Large intestine (tissue), 3 donors: ENCODE measurements around the gene CBFA2T3. TPM values are rescaled to one million over a fixed set of nuclear protein-coding genes. Genes with fewer than 3 reads are reported as not detected.

Experiments used
- DNase-seq, 2 donors: peaks; one replicate each; pipeline versions ENCODE4 v3.0.0 to v3.0.0-alpha.2; 2013
- H3K27ac ChIP-seq: one replicate; pipeline ENCODE4 v1.5.1; 2013; ENCODE audit warnings: low read length
- H3K27me3 ChIP-seq: 2 replicates; pipeline ENCODE4 v1.6.1; 2013; ENCODE audit warnings: low read length; ENCODE audit not compliant: control insufficient read depth, insufficient read depth
- H3K36me3 ChIP-seq: 2 replicates; pipeline ENCODE4 v1.6.1; 2013; ENCODE audit warnings: low read length; ENCODE audit not compliant: control insufficient read depth, insufficient read depth
- H3K4me1 ChIP-seq: one replicate; pipeline ENCODE4 v1.6.1; 2013; ENCODE audit warnings: low read length; ENCODE audit not compliant: control insufficient read depth, insufficient read depth
- H3K4me3 ChIP-seq: one replicate; pipeline ENCODE4 v1.5.1; 2013; ENCODE audit warnings: low read length
- H3K9me3 ChIP-seq: one replicate; pipeline ENCODE4 v1.6.1; 2013; ENCODE audit warnings: mild to moderate bottlenecking, low read depth, low read length, moderate library complexity; ENCODE audit not compliant: control insufficient read depth
- WGBS: methylation state at CpG from one replicate; pipeline ENCODE4 v1.1.5; 2013; ENCODE audit warnings: low lambda C conversion rate; ENCODE audit not compliant: insufficient coverage; 5-methylcytosine and 5-hydroxymethylcytosine counted together
- polyA plus RNA-seq: library from polyadenylated mRNA; unstranded; fragments of 120-200 nt; gene quantifications from one replicate; pipeline ENCODE4 v1.2.1, GENCODE V29; 2013

CBFA2T3 gene
- polyA plus RNA-seq, 1 donor = 7.4 TPM

- Histone ChIP-seq H3K4me1 (peaks cover 17% of the 10 kb centered on the region), H3K4me3 (no peak overlapping the region), H3K36me3 (no peaks in the 10 kb centered on the region), H3K27me3 (peaks cover 14% of the 10 kb centered on the region), H3K27ac (no peak overlapping the region), H3K9me3 (peaks cover 23% of the 10 kb centered on the region)
- WGBS = no CpG with 5 or more reads among the region's 39 CpGs
- no peak for DNase-seq
Observed at GRCh38 chr16:88884569-88885271, 92.3 kb downstream of the CBFA2T3 start.

DNA sequence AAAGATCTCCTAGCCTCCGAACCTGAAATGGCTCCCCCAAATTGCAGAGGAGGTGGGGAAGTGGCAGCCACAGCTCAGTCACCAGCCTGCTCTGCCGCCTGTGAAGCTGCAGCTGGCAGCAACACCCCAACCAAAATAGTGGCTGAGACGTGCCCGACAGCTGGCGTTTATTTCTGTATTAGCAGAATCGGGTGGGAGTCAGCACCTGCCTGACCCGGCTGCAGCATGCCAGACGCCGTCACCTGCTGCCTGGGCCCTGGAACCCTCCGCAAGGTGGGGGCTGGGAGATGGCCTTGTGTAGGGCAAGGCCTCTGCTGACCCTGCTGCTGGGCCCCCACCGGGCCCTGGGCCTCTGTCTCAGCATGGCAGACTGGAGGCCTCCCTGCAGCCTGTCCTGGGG is 93.1 kb downstream of the CBFA2T3 start:
- DNase-seq = no peak
- no peak overlapping the region for H3K4me3 ChIP-seq
- H3K36me3 ChIP-seq = no peaks in the 10 kb centered on the region
- no peak overlapping the region for H3K27ac ChIP-seq
- peaks cover 19% of the 10 kb centered on the region for H3K9me3 ChIP-seq
- WGBS = no CpG with 5 or more reads among the region's 11 CpGs
- peaks cover 17% of the 10 kb centered on the region for H3K4me1 ChIP-seq
- peaks cover 14% of the 10 kb centered on the region for H3K27me3 ChIP-seq

DNA sequence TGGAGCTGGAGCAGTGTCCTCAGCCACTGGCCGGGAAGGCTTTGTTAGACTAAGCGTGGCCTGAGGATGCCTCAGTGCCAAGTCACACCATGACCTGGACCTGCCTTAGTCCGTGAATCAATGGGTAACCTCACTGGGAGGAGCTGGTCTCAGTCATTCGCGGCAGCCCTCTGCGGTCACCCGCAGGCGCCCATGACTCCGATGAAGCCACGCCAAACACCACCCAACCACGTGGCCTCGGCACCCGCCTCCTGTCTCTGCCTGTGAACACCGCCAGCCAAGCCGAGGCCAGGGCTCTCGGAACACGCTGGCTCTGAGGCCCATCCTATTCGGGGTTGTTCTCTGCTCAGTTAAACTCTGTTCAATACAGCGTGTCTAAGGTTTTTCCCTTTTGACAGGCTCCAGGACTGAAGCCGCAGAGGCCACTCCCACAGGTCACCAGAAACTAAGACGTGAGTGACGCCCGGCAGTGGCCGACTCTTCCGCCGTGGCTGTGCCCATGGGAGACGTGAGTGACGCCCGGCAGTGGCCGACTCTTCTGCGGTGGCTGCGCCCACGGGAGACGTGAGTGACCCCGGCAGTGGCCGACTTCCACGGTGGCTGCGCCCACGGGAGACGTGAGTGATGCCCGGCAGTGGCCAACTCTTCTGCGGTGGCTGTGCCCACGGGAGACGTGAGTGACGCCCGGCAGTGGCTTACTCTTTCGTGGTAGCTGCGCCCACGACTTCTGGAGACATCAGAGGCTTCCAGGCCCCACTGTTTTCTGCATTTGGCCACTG is 93.7 kb downstream of the CBFA2T3 start:
- DNase-seq = no peak
- WGBS = no CpG with 5 or more reads among the region's 49 CpGs
- H3K4me1 ChIP-seq = peaks cover 17% of the 10 kb centered on the region

DNA sequence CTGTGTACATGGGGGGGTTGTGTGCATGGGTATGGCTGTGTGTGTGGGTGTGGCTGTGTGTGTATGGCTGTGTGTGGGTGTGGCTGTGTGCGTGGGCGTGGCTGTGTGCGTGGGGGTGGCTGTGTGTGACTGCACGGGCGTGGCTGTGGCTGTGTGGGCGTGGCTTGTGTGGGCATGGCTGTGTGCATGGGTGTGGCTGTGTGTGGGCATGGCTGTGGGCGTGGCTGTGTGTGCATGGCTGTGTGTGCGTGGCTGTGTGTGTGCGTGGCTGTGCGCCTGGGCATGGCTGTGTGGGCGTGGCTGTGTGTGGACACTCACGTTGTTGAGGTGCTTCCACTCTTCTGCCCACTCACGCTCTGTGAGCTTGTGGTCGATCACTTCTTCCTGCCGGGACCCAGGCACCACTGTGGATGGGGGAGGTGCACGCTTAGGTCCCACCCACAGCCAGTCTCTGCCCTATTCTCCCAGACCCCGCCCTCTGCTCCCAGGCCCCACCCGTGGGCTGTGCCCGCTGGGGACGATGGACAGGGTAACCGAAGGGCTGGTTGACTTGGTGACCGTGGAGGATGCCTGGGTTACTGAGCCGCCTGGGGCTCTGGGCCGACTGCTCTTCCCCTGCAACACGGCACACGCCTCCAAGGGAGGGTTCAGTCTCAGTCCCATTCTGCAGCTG is 94.5 kb downstream of the CBFA2T3 start:
- peaks cover 14% of the 10 kb centered on the region for H3K27me3 ChIP-seq
- peak; percentile 22 for DNase-seq
- no peaks in the 10 kb centered on the region for H3K36me3 ChIP-seq
- H3K4me3 ChIP-seq = no peak overlapping the region
- H3K9me3 ChIP-seq = peaks cover 15% of the 10 kb centered on the region
- H3K27ac ChIP-seq = no peak overlapping the region
- peaks cover 17% of the 10 kb centered on the region for H3K4me1 ChIP-seq
- no CpG with 5 or more reads among the region's 26 CpGs for WGBS

More for the DNA sequence above, 93.7 kb downstream of the CBFA2T3 start:
- Histone ChIP-seq H3K36me3 (no peaks in the 10 kb centered on the region), H3K27ac (no peak overlapping the region), H3K27me3 (peaks cover 14% of the 10 kb centered on the region), H3K4me3 (no peak overlapping the region), H3K9me3 (peaks cover 15% of the 10 kb centered on the region)

DNA sequence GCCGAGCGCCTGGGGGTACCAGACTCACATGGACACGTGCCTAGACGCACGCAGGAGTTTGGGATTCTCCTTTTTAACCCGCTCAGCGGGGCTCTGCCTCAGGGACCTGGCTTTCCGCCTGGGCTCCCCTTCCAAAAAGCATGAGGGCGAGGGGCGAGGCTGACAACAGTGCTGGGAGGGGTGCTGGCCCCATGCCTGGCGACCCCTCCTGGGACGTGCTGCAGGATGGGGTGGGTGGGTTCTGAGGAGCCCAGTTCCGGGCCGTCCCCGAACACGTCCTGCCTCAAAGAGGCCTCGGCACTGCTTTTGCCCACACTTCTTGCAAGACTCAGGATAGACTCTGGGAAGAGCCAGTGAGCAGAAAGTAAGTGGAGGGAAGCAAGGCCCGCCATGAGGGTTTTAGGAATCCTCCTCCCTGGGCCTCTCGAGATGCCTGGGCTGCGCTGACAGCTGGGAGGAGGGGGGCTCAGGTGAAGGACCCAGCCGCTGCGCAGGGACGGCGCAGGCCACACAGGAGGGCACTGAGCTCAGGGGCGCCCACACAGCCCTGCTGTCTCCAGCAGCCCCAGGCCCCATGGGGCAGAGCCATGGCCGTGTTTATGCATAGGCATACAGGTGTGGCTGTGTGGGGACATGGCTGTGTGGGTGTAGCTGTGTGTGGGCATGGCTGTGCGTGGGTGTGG is 95.2 kb downstream of the CBFA2T3 start:
- peaks cover 17% of the 10 kb centered on the region for H3K4me1 ChIP-seq
- peaks cover 14% of the 10 kb centered on the region for H3K9me3 ChIP-seq
- H3K4me3 ChIP-seq = no peak overlapping the region
- no peak for DNase-seq
- H3K36me3 ChIP-seq = no peaks in the 10 kb centered on the region
- WGBS = no CpG with 5 or more reads among the region's 27 CpGs
- H3K27ac ChIP-seq = no peak overlapping the region
- H3K27me3 ChIP-seq = peaks cover 14% of the 10 kb centered on the region

- no CpG with 5 or more reads among the region's 46 CpGs for WGBS
- Histone ChIP-seq H3K27me3 (peaks cover 14% of the 10 kb centered on the region), H3K36me3 (no peaks in the 10 kb centered on the region), H3K9me3 (peaks cover 11% of the 10 kb centered on the region), H3K4me3 (peak overlapping the region; percentile 21), H3K4me1 (peaks cover 17% of the 10 kb centered on the region), H3K27ac (peak overlapping the region; percentile 33)
- peak in 1 of 2 donors; percentile 64 for DNase-seq
Observed at GRCh38 chr16:88881007-88881615, 95.9 kb downstream of the CBFA2T3 start.

GRCh38 chr16:88880226-88881006 is 96.6 kb downstream of the CBFA2T3 start:
- Histone ChIP-seq H3K27me3 (peaks cover 14% of the 10 kb centered on the region), H3K36me3 (no peaks in the 10 kb centered on the region), H3K27ac (peak overlapping the region; percentile 33), H3K9me3 (peaks cover 11% of the 10 kb centered on the region), H3K4me1 (peaks cover 17% of the 10 kb centered on the region), H3K4me3 (peak overlapping the region; percentile 21)
- no CpG with 5 or more reads among the region's 36 CpGs for WGBS
- peak in 1 of 2 donors; percentile 30 for DNase-seq

DNA sequence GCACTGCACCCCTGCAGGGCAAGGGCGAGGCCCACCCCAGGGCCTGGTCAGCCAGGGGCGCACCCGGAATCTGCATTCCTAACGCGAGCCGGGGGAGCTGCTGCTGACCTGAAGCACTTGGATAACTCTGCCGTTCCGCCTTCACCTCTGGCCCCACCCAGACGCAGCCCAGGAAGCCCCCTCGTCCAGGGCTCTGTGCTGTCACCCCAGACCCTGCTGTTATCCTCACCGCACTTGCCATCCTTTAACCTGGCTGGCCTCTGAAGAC is 97.3 kb downstream of the CBFA2T3 start:
- Histone ChIP-seq H3K27ac (no peak overlapping the region), H3K4me3 (no peak overlapping the region), H3K4me1 (peaks cover 17% of the 10 kb centered on the region), H3K36me3 (no peaks in the 10 kb centered on the region), H3K9me3 (peaks cover 15% of the 10 kb centered on the region), H3K27me3 (peaks cover 14% of the 10 kb centered on the region)
- WGBS = no CpG with 5 or more reads among the region's 11 CpGs
- DNase-seq = no peak

- Histone ChIP-seq H3K4me3 (no peak overlapping the region), H3K27me3 (peaks cover 14% of the 10 kb centered on the region), H3K36me3 (no peaks in the 10 kb centered on the region), H3K4me1 (peaks cover 17% of the 10 kb centered on the region), H3K27ac (no peak overlapping the region), H3K9me3 (peaks cover 15% of the 10 kb centered on the region)
- WGBS = no CpG with 5 or more reads among the region's 45 CpGs
- DNase-seq = no peak
Observed at GRCh38 chr16:88878967-88879787, 97.8 kb downstream of the CBFA2T3 start.
